Pulmonary artery endothelial cell (primary cell): ENCODE results near the gene CCDC93. TPM values are rescaled to one million over a fixed set of nuclear protein-coding genes. Genes with fewer than 3 reads are reported as not detected.
"Not testable (repeated sequence)": the region's sequence is repeated elsewhere in the genome, so short reads cannot be mapped to it uniquely, and the experiment has no call there.

ENCODE experiments used
- DNase-seq: peaks from one replicate; pipeline ENCODE4 v3.0.0-alpha.2; 2011; ENCODE audit warnings: low read depth, low spot score
- total RNA-seq: library from RNA; depleted of rRNA; stranded (reverse); fragments of >200 nt; gene quantifications from 2 replicates; pipeline ENCODE4 v1.2.3, GENCODE V29; 2014

CCDC93 gene
- total RNA-seq, 1 donor from 2014 or later = 24.9 TPM

- no peak for DNase-seq
Measured at GRCh38 chr2:117957616-117958015, 56.3 kb downstream of the CCDC93 start.

- DNase-seq = no peak
Measured at GRCh38 chr2:117956036-117956796, 57.7 kb downstream of the CCDC93 start.

- DNase-seq = no peak
Measured at GRCh38 chr2:117953231-117953630, 60.6 kb downstream of the CCDC93 start.

GRCh38 chr2:117952701-117953100, 61.2 kb downstream of the CCDC93 start:
- DNase-seq = no peak

- no peak for DNase-seq
Measured at GRCh38 chr2:117952228-117952627, 61.6 kb downstream of the CCDC93 start.

- no peak for DNase-seq
Measured at GRCh38 chr2:117949806-117950205, 64.1 kb downstream of the CCDC93 start.

- DNase-seq = no peak
Measured at GRCh38 chr2:117948615-117949014, 65.3 kb downstream of the CCDC93 start.

- DNase-seq = no peak
Measured at GRCh38 chr2:117945296-117945695, 68.6 kb downstream of the CCDC93 start.

GRCh38 chr2:117944816-117945215, 69.1 kb downstream of the CCDC93 start:
- no peak for DNase-seq

- DNase-seq = no peak
Measured at GRCh38 chr2:117943013-117943672, 70.7 kb downstream of the CCDC93 start.

- no peak for DNase-seq
Measured at GRCh38 chr2:117942551-117942950, 71.3 kb downstream of the CCDC93 start.

- no peak for DNase-seq
Measured at GRCh38 chr2:117941693-117942092, 72.2 kb downstream of the CCDC93 start.

GRCh38 chr2:117940436-117940835, 73.4 kb downstream of the CCDC93 start:
- no peak for DNase-seq

GRCh38 chr2:117938611-117939010, 75.3 kb downstream of the CCDC93 start:
- DNase-seq = no peak

- DNase-seq = no peak
Measured at GRCh38 chr2:117936871-117937428, 76.9 kb downstream of the CCDC93 start.

GRCh38 chr2:117935954-117936353, 77.9 kb downstream of the CCDC93 start:
- DNase-seq = no peak

GRCh38 chr2:117935456-117935855, 78.4 kb downstream of the CCDC93 start:
- no peak for DNase-seq

GRCh38 chr2:117933884-117934354, 80.0 kb downstream of the CCDC93 start:
- DNase-seq = no peak

- no peak for DNase-seq
Measured at GRCh38 chr2:117931978-117932377, 81.9 kb downstream of the CCDC93 start.

- DNase-seq = no peak
Measured at GRCh38 chr2:117931266-117931665, 82.6 kb downstream of the CCDC93 start.

GRCh38 chr2:117930775-117931174, 83.1 kb downstream of the CCDC93 start:
- DNase-seq = no peak

- DNase-seq = not testable (repeated sequence)
Measured at GRCh38 chr2:117923471-117923870, 90.4 kb downstream of the CCDC93 start.

GRCh38 chr2:117921520-117921919, 92.3 kb downstream of the CCDC93 start:
- no peak for DNase-seq
